HEK293 (cell line): ENCODE results near the gene CCDC158.
"Not testable (repeated sequence)": the region's sequence is repeated elsewhere in the genome, so short reads cannot be mapped to it uniquely, and the experiment has no call there.

Experiments
- CTCF ChIA-PET: fragments of 350-600 bp; formaldehyde crosslinking; extraction: SDS; loops from one replicate; lab custom pipeline; 2021; ENCODE audit warnings: antibody characterized with exemption; lab: Yijun Ruan, JAX
- POLR2A ChIA-PET: fragments of 300-600 bp; formaldehyde crosslinking; extraction: SDS; loops from one replicate; lab custom pipeline; 2020; ENCODE audit warnings: antibody characterized with exemption, inconsistent platforms; lab: Yijun Ruan, JAX
- H3K27ac ChIP-seq: fragments of 200-500 bp; sonication (Bioruptor generic); 2 replicates; pipeline ENCODE4 v1.5.1; 2014; ENCODE audit warnings: low read depth, low read length, control low read depth, inconsistent platforms; ENCODE audit errors: extremely low read depth
- H3K36me3 ChIP-seq, 2 experiments: fragments of 200-500 bp in 1 of 2; sonication (Bioruptor generic) in 1 of 2; 1 replicate in 1 of 2; 2 replicates in 1 of 2; pipeline ENCODE4 v1.5.1; 2014 to 2017; ENCODE audit warnings: inconsistent platforms in 2 of 2, low read length in 2 of 2; ENCODE audit not compliant: control insufficient read depth in 2 of 2, insufficient read depth in 1 of 2
- H3K4me1 ChIP-seq: fragments of 200-500 bp; sonication (Bioruptor generic); 2 replicates; pipeline ENCODE4 v1.5.1; 2014; ENCODE audit warnings: mild to moderate bottlenecking, low read length, inconsistent platforms; ENCODE audit not compliant: control insufficient read depth, insufficient read depth
- H3K4me3 ChIP-seq: 2 replicates; pipeline ENCODE4 v1.5.1; 2011; ENCODE audit warnings: low read depth, mild to moderate bottlenecking, control low read depth, low read length, moderate library complexity
- H3K9me3 ChIP-seq: fragments of 200-500 bp; sonication (Bioruptor generic); 2 replicates; pipeline ENCODE4 v1.5.1; 2014; ENCODE audit warnings: low read depth, low read length, inconsistent platforms; ENCODE audit not compliant: control insufficient read depth, insufficient read depth
- INSM2 ChIP-seq: fragments of 450-650 bp; formaldehyde crosslinking; IDR thresholded peaks from 2 replicates; pipeline ENCODE4 v1.5.1; 2016; ENCODE audit warnings: missing biosample characterization, missing genetic modification characterization
- PRDM1 ChIP-seq: fragments of 450-650 bp; formaldehyde crosslinking; IDR thresholded peaks from 2 replicates; pipeline ENCODE4; 2016; ENCODE audit warnings: missing biosample characterization, missing genetic modification characterization
- YY2 ChIP-seq: fragments of 450-650 bp; formaldehyde crosslinking; IDR thresholded peaks from 2 replicates; pipeline ENCODE4 v1.5.1; 2016; ENCODE audit warnings: missing biosample characterization, missing genetic modification characterization
- ZBTB1 ChIP-seq: fragments of 450-650 bp; formaldehyde crosslinking; IDR thresholded peaks from 2 replicates; pipeline ENCODE4 v1.5.1; 2016; ENCODE audit warnings: missing biosample characterization, missing genetic modification characterization
- ZBTB17 ChIP-seq: fragments of 450-650 bp; formaldehyde crosslinking; IDR thresholded peaks from 2 replicates; pipeline ENCODE4 v1.5.1; 2016; ENCODE audit warnings: missing biosample characterization, missing genetic modification characterization
- ZBTB26 ChIP-seq: fragments of 450-650 bp; formaldehyde crosslinking; optimal IDR thresholded peaks from 2 replicates; pipeline ENCODE3; 2016; ENCODE audit warnings: missing biosample characterization, mild to moderate bottlenecking, missing genetic modification characterization
- ZBTB8A ChIP-seq: fragments of 450-650 bp; formaldehyde crosslinking; IDR thresholded peaks from 2 replicates; pipeline ENCODE4 v1.5.1; 2016; ENCODE audit warnings: missing biosample characterization, missing genetic modification characterization
- ZNF10 ChIP-seq: fragments of 450-650 bp; formaldehyde crosslinking; IDR thresholded peaks from 2 replicates; pipeline ENCODE4 v1.5.1; 2017; ENCODE audit warnings: missing biosample characterization, missing genetic modification characterization
- ZNF112 ChIP-seq: fragments of 450-650 bp; formaldehyde crosslinking; IDR thresholded peaks from 2 replicates; pipeline ENCODE4 v1.5.0; 2017; ENCODE audit warnings: missing biosample characterization, missing genetic modification characterization
- ZNF114 ChIP-seq: fragments of 450-650 bp; formaldehyde crosslinking; IDR thresholded peaks from 2 replicates; pipeline ENCODE4 v1.5.0; 2017; ENCODE audit warnings: missing biosample characterization, missing genetic modification characterization
- ZNF394 ChIP-seq: fragments of 450-650 bp; formaldehyde crosslinking; IDR thresholded peaks from 2 replicates; pipeline ENCODE4 v1.5.1; 2016; ENCODE audit warnings: missing biosample characterization, missing genetic modification characterization, mild to moderate bottlenecking, moderate library complexity, borderline replicate concordance
- ZNF404 ChIP-seq: fragments of 450-650 bp; formaldehyde crosslinking; IDR thresholded peaks from 2 replicates; pipeline ENCODE4 v1.5.1; 2017; ENCODE audit warnings: missing biosample characterization, missing genetic modification characterization
- ZNF621 ChIP-seq: fragments of 450-650 bp; formaldehyde crosslinking; IDR thresholded peaks from 2 replicates; pipeline ENCODE4 v1.5.1; 2017; ENCODE audit warnings: missing biosample characterization, missing genetic modification characterization
- ZNF626 ChIP-seq: fragments of 450-650 bp; sonication (Bioruptor Pico); formaldehyde crosslinking; IDR thresholded peaks from 2 replicates; pipeline ENCODE4 v1.5.1; 2018; ENCODE audit warnings: missing biosample characterization, missing genetic modification characterization, inconsistent platforms
- ZNF654 ChIP-seq: fragments of 450-650 bp; formaldehyde crosslinking; IDR thresholded peaks from 2 replicates; pipeline ENCODE4 v1.5.1; 2016; ENCODE audit warnings: low read depth, missing biosample characterization, missing genetic modification characterization
- ZNF830 ChIP-seq: fragments of 450-650 bp; IDR thresholded peaks from 2 replicates; pipeline ENCODE4 v1.5.0; 2018; ENCODE audit warnings: missing biosample characterization, missing genetic modification characterization, low read depth, mild to moderate bottlenecking, moderate library complexity
- ZNF843 ChIP-seq: fragments of 450-650 bp; formaldehyde crosslinking; IDR thresholded peaks from 2 replicates; pipeline ENCODE4 v1.5.1; 2016; ENCODE audit warnings: missing biosample characterization, missing genetic modification characterization
- TF ChIP-seq, protein P1 (sequence below): fragments of 450-650 bp; formaldehyde crosslinking; conservative IDR thresholded peaks from 2 replicates; pipeline ENCODE4 v1.5.1; 2016; ENCODE audit warnings: low read depth, missing biosample characterization, missing genetic modification characterization
- TF ChIP-seq, protein P2 (sequence below): IDR thresholded peaks from 2 replicates; pipeline ENCODE4 v1.6.1; 2011; ENCODE audit warnings: mild to moderate bottlenecking, low read depth, low read length, borderline replicate concordance

Gene CCDC158

DNA sequence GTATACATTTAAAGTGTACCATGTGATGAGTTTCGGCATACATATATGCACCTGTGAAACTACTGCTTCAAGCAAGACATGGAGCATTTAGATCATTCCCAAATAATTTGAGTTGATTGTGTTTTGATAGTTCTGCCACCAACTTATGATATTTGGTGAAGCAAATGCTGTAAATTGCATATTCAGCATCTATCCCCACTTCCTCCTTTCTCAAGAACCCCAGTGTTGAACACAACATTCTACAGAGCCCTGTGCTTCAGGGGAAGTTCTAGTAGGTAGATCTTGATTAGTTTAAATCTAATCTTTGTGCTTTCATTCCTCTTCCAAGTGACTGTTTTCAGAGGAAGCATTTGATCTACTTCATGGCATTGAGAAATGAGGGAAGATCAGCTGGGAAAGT is 8.7 kb upstream of the CCDC158 start:
- Histone ChIP-seq H3K27ac (no peak overlapping the region), H3K4me3 (no peak overlapping the region), H3K9me3 (no peaks in the 10 kb centered on the region), H3K36me3 (no peaks in the 10 kb centered on the region)
- CTCF ChIA-PET: interaction anchor here (0.6 to 7.7 kb wide), 5 partner anchors 8 to 300 kb away, joined by 3 to 133 read pairs (median 5); partner anchors contain the start of gene CCDC158
- TF ChIP-seq ZNF626 (tag by site-specific recombination) (no peak), PRDM1 (no peak), ZBTB8A (no peak), ZBTB1 (tag by site-specific recombination) (no peak), YY2 (tag by site-specific recombination) (no peak), ZNF394 (no peak), ZNF10 (tag by site-specific recombination) (no peak), ZNF112 (tag by site-specific recombination) (no peak), ZNF830 (tag by site-specific recombination) (no peak), ZBTB26 (tag by site-specific recombination) (no peak), ZBTB17 (tag by site-specific recombination) (no peak), ZNF114 (tag by site-specific recombination) (no peak), ZNF621 (tag by site-specific recombination) (no peak), ZNF404 (tag by site-specific recombination) (no peak), INSM2 (no peak)
- TF ChIP-seq, protein P1, sequence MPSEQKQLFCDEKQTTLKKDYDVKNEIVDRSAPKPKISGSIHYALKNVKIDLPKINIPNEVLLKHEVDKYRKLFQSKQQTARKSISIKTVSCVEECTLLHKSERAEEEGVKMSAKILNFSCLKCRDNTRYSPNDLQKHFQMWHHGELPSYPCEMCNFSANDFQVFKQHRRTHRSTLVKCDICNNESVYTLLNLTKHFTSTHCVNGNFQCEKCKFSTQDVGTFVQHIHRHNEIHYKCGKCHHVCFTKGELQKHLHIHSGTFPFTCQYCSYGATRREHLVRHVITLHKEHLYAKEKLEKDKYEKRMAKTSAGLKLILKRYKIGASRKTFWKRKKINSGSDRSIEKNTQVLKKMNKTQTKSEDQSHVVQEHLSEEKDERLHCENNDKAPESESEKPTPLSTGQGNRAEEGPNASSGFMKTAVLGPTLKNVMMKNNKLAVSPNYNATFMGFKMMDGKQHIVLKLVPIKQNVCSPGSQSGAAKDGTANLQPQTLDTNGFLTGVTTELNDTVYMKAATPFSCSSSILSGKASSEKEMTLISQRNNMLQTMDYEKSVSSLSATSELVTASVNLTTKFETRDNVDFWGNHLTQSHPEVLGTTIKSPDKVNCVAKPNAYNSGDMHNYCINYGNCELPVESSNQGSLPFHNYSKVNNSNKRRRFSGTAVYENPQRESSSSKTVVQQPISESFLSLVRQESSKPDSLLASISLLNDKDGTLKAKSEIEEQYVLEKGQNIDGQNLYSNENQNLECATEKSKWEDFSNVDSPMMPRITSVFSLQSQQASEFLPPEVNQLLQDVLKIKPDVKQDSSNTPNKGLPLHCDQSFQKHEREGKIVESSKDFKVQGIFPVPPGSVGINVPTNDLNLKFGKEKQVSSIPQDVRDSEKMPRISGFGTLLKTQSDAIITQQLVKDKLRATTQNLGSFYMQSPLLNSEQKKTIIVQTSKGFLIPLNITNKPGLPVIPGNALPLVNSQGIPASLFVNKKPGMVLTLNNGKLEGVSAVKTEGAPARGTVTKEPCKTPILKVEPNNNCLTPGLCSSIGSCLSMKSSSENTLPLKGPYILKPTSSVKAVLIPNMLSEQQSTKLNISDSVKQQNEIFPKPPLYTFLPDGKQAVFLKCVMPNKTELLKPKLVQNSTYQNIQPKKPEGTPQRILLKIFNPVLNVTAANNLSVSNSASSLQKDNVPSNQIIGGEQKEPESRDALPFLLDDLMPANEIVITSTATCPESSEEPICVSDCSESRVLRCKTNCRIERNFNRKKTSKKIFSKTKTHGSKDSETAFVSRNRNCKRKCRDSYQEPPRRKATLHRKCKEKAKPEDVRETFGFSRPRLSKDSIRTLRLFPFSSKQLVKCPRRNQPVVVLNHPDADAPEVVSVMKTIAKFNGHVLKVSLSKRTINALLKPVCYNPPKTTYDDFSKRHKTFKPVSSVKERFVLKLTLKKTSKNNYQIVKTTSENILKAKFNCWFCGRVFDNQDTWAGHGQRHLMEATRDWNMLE (tag by site-specific recombination): no peak
- TF ChIP-seq, protein P2, sequence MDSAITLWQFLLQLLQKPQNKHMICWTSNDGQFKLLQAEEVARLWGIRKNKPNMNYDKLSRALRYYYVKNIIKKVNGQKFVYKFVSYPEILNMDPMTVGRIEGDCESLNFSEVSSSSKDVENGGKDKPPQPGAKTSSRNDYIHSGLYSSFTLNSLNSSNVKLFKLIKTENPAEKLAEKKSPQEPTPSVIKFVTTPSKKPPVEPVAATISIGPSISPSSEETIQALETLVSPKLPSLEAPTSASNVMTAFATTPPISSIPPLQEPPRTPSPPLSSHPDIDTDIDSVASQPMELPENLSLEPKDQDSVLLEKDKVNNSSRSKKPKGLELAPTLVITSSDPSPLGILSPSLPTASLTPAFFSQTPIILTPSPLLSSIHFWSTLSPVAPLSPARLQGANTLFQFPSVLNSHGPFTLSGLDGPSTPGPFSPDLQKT: no peak
- TF ChIP-seq, all 188 proteins: peak for 0
- no peaks in the 10 kb centered on the region for H3K4me1 ChIP-seq
- POLR2A ChIA-PET: no interaction called here

- TF ChIP-seq ZNF654 (peak; percentile 15; the same call in 1 of the 2 replicates), ZNF843 (no peak)
- TF ChIP-seq, all 188 proteins: peak for 1
- no peaks in the 10 kb centered on the region for H3K9me3 ChIP-seq
- no peak overlapping the region for H3K27ac ChIP-seq
- H3K4me1 ChIP-seq: no peaks in the 10 kb centered on the region
- ChIA-PET POLR2A (interaction anchor here (0.6 kb wide), 1 partner anchor 16 kb away, joined by 4 read pairs; no protein-coding TSS in a partner anchor), CTCF (interaction anchor here (0.6 to 0.9 kb wide), 2 partner anchors 28 to 246 kb away, joined by 4 read pairs; no protein-coding TSS in a partner anchor)
- H3K36me3 ChIP-seq: no peaks in the 10 kb centered on the region
- H3K4me3 ChIP-seq: no peak overlapping the region
Observed at GRCh38 chr4:76426272-76426671, 5.3 kb upstream of the CCDC158 start.

DNA sequence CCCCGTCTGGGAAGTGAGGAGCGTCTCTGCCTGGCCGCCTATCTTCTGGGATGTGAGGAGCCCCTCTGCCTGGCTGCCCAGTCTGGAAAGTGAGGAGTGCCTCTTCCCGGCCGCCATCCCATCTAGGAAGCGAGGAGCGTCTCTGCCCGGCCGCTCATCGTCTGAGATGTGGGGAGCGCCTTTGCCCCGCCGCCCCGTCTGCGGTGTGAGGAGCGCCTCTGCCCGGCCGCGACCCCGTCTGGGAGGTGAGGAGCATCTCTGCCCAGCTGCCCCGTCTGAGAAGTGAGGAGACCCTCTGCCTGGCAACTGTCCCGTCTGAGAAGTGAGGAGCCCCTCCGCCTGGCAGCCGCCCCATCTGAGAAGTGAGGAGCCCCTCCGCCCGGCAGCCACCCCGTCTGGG is 2.2 kb upstream of the CCDC158 start:
- H3K4me3 ChIP-seq, H3K36me3 ChIP-seq, CTCF ChIA-PET, H3K4me1 ChIP-seq, POLR2A ChIA-PET, H3K9me3 ChIP-seq, H3K27ac ChIP-seq: not testable (repeated sequence)
